GM10248 (cell line): ENCODE measurements around the gene IRF5.

Experiments used
- CTCF ChIA-PET: fragments of 300-600 bp; sonication (Branson Sonifier 250); formaldehyde crosslinking; extraction: SDS; loops from one replicate; lab custom pipeline; 2021; ENCODE audit warnings: antibody characterized with exemption; lab: Yijun Ruan, JAX
- POLR2A ChIA-PET: fragments of 350-650 bp; sonication (Branson Sonifier 250); formaldehyde crosslinking; extraction: SDS; loops from one replicate; lab custom pipeline; 2020; ENCODE audit warnings: antibody characterized with exemption; lab: Yijun Ruan, JAX
- DNase-seq: peaks from one replicate; pipeline ENCODE4 v3.0.0; 2012; ENCODE audit errors: extremely low spot score
- TF ChIP-seq, protein P1 (sequence below): IDR thresholded peaks from 2 replicates; pipeline ENCODE4 v1.5.1; 2012; ENCODE audit warnings: mild to moderate bottlenecking, low read depth; ENCODE audit errors: extremely low read depth, missing control alignments, control extremely low read depth

Gene IRF5

DNA sequence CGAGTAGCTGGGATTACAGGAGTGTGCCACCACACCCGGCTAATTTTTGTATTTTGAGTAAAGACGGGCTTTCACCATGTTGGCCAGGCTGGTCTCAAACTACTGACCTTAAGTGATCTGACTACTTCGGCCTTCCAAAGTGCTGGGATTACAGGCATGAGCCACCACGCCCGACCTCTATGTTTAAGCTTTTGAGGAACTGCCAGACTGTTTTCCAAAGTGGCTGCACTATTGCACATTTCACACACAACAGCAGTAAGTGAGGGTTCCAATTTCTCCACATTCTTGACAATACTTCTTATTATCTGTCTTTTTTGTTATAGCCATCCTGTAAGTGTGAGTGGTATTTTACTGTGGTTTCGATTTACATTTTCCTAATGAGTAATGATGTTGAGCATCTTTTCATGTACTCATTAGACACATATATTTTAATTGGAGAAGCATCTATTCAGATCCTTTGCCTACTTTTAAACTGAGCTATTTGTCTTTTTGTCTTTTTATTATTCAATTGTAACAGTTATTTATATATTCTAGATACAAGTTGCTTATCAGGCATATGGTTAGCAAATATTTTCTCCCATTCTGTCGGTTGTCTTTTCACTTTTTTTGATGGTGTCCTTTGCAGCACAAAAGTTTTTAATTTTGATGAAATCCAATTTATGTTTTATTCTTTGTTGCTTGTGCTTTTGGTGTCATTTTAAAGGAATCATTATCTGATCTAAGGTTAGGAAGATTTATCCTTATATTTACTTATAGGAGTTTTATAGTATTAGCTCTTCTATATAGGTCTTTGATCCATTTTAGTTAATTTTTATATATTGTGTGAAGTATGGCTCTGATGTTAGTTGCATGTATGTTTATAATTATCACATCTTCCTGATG is 12.8 kb upstream of the IRF5 start:
- ChIA-PET CTCF (interaction anchor here (1.1 to 1.4 kb wide), 4 partner anchors 10 to 166 kb away, joined by 3 to 7 read pairs (median 3); no protein-coding TSS in a partner anchor), POLR2A (no interaction called here)
- TF ChIP-seq, protein P1, sequence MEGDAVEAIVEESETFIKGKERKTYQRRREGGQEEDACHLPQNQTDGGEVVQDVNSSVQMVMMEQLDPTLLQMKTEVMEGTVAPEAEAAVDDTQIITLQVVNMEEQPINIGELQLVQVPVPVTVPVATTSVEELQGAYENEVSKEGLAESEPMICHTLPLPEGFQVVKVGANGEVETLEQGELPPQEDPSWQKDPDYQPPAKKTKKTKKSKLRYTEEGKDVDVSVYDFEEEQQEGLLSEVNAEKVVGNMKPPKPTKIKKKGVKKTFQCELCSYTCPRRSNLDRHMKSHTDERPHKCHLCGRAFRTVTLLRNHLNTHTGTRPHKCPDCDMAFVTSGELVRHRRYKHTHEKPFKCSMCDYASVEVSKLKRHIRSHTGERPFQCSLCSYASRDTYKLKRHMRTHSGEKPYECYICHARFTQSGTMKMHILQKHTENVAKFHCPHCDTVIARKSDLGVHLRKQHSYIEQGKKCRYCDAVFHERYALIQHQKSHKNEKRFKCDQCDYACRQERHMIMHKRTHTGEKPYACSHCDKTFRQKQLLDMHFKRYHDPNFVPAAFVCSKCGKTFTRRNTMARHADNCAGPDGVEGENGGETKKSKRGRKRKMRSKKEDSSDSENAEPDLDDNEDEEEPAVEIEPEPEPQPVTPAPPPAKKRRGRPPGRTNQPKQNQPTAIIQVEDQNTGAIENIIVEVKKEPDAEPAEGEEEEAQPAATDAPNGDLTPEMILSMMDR: no peak
- DNase-seq: no peak

DNA sequence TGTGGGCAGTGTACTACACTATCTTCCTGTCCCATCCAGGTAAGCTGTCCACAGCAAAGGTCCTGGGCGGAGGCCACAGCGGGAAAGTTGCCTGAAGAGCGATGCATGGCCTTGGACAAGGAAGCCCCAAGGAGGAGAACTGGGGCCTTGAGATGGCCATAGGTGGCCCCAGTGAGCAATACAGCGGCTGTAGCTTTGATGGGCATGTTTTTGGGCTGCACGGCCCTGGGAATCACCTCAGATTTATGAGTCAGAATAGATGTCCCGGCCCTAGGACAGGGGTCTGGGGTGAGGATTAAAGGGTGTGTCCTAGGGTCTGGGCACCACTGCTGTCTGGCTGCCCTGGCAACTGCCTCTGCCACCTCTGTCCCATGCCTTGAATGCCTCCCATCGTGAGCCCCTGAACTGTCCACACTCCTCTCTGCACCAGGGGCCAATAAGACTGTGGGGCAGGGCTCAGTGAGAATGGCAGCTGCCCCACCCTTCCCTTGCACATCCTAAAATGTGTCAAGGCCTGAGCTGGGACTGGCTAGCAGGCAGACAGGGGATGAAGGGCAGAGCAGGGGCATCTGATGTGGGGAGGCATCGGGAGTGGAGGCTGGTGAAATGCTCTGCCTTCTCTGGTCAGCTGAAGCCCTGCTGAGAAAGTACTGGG is 9.4 kb upstream of the IRF5 start:
- TF ChIP-seq, protein P1: no peak
- no peak for DNase-seq
- POLR2A ChIA-PET: no interaction called here
- CTCF ChIA-PET: interaction anchor here (0.6 to 1.1 kb wide), 2 partner anchors 9 to 280 kb away, joined by 3 read pairs; no protein-coding TSS in a partner anchor

DNA sequence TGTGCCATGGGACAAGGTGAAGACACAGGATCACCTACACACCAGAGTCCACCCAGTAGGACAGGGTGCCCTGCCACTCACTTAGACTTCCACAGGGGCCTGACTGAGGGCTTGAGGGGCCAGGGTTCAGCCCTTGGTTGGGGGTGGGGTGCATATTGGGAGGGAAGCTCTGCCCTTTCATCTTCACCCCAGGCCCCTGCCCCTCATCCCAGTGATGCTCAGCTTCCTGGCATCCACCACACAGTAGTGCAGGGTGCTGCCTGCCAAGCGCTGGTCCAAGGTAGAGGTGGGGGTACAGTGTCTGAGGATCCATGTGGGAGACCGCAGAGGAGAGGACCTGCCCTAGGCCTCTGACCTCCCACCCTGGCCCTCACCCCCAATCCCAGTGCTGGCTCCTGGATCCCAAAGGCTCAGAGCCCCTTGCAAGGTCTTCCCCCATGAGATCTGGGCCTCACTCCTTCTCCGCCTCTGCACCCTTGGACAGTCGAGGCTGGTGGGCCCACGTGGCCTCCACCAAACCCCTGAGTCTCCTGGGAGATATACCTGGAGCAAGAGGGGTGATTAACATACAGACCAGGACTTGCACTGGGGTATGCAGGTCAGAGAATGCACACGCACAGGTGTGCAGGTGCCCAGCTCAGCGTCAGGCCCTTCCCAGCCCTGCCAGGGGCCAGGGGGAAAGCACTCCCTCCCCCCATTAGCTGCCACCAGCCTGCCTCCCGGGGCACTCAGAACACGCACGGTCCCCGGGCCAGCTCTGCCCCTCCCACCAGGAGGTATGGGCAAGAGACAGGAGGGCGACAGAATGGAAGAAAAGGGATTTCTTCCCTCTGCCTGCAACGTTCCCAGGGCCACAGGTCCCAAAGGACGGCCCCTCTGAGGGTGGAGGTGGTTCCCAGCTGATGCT is 8.6 kb upstream of the IRF5 start:
- CTCF ChIA-PET: interaction anchor here (1.1 kb wide), 1 partner anchor 10 kb away, joined by 3 read pairs; no protein-coding TSS in a partner anchor

DNA sequence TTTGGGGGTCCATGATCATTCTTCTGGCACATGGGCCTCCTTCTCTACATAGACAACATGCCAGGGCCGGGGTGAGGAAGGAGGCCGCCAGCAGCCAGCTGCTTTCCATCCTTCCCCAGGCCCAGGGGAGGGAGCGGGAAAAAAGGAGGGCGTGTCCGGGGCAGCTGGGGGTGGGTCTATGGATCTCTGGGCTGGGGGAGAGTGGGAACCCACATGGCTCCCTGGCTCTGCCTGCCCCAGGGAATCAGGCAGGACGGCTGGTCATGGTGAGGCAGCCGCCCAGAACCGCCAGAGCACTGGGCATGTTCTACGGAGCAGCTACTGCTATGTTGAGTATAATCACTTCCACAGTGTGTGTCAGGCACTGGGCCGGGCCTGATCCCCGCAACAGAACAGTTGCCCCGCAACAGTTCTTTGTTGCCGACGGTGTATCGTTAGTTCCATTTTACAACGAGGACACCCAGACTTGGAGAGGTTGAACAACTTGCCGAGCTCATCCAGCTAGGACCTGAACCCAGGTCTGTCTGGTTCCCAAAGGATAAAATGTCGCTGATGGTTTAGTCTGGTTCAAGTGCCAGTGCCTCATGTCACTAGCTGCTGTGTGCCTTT is 6.4 kb upstream of the IRF5 start:
- CTCF ChIA-PET: interaction anchor here (0.7 to 1.2 kb wide), 3 partner anchors 8 to 160 kb away, joined by 3 read pairs; no protein-coding TSS in a partner anchor
- POLR2A ChIA-PET: no interaction called here
- DNase-seq: no peak
- TF ChIP-seq, protein P1: no peak

More for the DNA sequence above, 8.6 kb upstream of the IRF5 start:
- POLR2A ChIA-PET: interaction anchor here (0.6 kb wide), 2 partner anchors 11 to 215 kb away, joined by 3 to 4 read pairs; no protein-coding TSS in a partner anchor
- TF ChIP-seq, protein P1: no peak
- DNase-seq: no peak

DNA sequence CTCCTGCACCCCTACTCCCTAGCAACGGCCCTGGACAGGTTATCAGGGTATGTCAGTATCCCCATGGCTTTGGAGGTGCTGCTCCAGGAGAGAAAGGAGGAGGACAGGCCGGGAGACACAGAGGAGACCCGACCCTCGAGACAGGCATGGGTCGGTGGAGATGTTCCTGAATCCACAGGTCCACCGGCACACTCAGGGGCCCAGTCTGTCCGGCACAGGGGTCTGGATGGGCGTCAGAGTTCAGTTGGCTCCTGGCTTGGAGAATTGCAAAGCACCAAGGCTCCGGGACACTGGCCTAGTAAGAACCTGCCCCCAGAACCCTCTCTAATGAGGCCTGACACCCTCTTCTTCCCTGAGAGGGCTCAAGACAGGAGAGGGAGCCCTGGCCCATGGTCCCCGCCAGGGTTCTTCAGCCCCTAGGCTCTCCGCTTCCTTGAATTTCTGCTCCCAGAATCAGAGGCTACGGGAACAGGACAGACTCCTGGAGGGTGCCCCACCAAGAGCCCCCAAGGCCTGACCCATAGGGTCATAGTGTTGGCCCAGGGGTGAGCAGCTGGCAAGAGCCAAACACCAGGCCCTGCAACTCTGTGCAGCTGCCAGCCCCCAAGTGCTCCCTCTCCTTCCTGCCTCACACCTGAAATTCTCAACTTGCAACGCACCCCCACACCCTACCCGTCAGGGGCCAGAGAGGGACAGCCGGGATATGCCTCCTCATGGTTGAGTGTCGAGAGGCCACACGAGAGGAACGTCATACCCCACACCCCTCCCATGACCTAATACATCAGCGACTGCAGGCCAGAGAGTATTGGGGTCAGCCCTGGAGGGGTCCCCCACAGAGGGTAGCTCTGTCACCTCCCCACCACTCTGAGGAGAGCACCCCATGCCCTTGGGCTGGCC is 5.5 kb upstream of the IRF5 start:
- TF ChIP-seq, protein P1: no peak
- POLR2A ChIA-PET: interaction anchor here (0.9 kb wide), 1 partner anchor 23 kb away, joined by 3 read pairs; no protein-coding TSS in a partner anchor
- CTCF ChIA-PET: interaction anchor here (0.7 to 1.7 kb wide), 8 partner anchors 9 to 159 kb away, joined by 3 to 5 read pairs (median 4); no protein-coding TSS in a partner anchor
- no peak for DNase-seq
